AG09309 (cell line): ENCODE data around the gene RXRA.

Source experiments
- DNase-seq: peaks from one replicate; pipeline ENCODE4 v3.0.0-alpha.2; 2010; ENCODE audit warnings: low read depth
- H3K4me3 ChIP-seq: 2 replicates; pipeline ENCODE4 v1.5.1; 2011; ENCODE audit warnings: mild to moderate bottlenecking, low read depth, low read length, moderate library complexity; ENCODE audit not compliant: control insufficient read depth
- TF ChIP-seq, protein P1 (sequence below): IDR thresholded peaks from 2 replicates; pipeline ENCODE4 v1.5.1; 2011; ENCODE audit warnings: mild to moderate bottlenecking, low read depth, low read length, inconsistent platforms; ENCODE audit not compliant: insufficient read depth, control insufficient read depth; ENCODE audit errors: missing control alignments

The RXRA gene

GRCh38 chr9:134348404-134349155 is 22.3 kb downstream of the RXRA start:
- TF ChIP-seq, protein P1, sequence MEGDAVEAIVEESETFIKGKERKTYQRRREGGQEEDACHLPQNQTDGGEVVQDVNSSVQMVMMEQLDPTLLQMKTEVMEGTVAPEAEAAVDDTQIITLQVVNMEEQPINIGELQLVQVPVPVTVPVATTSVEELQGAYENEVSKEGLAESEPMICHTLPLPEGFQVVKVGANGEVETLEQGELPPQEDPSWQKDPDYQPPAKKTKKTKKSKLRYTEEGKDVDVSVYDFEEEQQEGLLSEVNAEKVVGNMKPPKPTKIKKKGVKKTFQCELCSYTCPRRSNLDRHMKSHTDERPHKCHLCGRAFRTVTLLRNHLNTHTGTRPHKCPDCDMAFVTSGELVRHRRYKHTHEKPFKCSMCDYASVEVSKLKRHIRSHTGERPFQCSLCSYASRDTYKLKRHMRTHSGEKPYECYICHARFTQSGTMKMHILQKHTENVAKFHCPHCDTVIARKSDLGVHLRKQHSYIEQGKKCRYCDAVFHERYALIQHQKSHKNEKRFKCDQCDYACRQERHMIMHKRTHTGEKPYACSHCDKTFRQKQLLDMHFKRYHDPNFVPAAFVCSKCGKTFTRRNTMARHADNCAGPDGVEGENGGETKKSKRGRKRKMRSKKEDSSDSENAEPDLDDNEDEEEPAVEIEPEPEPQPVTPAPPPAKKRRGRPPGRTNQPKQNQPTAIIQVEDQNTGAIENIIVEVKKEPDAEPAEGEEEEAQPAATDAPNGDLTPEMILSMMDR: no peak
- H3K4me3 ChIP-seq: no peak overlapping the region
- DNase-seq: no peak

DNA sequence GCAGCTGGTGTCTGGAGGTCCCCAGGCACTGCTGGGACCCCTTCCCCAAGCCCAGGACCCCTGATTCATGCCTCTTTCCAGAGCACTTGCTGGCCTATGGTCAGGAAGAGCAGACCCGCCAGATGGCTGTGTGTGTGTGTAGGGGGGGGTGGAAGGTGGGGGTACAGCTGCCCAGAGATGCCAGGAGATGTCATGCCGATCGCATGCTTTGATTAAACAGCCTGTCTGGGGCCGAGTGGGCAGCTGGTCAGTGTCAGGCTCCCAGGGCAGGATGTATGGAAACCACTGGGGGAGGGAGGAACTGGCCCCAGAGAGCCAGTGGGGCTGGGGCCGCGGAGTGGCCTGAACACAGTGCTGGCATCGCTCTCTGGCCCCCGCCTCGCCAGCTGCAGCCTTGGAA is 23.7 kb downstream of the RXRA start:
- no peak overlapping the region for H3K4me3 ChIP-seq
- DNase-seq: no peak
- TF ChIP-seq, protein P1: no peak

DNA sequence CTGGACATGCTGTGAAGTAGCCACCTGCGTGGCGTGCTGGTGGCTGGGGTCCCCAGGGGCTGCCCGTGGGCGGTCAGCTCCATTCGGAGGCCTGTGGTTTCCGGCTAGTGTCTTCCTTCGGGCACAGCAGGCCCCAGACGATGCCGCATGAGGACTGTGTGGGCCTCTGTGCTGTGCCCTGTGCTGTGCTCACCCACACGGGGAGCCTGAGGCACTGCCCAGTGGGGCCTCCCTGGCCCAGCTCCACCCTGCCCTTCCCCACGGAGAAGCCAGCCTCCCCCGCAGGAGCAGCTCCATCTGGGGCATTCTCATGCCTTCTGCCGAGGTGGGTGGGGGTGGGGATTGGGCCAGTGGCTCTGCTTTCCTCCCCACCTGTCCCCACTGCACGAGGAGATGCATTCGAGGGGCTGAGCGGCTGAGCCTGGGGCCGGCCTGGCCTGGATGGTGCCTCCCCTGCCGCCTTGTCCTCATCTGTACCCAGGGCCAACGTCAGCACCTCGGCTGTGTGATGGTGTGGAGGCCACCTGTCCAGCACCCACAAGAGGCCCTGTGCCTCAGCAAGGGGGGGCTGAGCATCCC is 24.2 kb downstream of the RXRA start:
- no peak overlapping the region for H3K4me3 ChIP-seq
- DNase-seq: no peak
- TF ChIP-seq, protein P1: no peak

GRCh38 chr9:134351606-134352176 is 25.4 kb downstream of the RXRA start:
- TF ChIP-seq, protein P1: no peak
- H3K4me3 ChIP-seq: no peak overlapping the region
- no peak for DNase-seq

DNA sequence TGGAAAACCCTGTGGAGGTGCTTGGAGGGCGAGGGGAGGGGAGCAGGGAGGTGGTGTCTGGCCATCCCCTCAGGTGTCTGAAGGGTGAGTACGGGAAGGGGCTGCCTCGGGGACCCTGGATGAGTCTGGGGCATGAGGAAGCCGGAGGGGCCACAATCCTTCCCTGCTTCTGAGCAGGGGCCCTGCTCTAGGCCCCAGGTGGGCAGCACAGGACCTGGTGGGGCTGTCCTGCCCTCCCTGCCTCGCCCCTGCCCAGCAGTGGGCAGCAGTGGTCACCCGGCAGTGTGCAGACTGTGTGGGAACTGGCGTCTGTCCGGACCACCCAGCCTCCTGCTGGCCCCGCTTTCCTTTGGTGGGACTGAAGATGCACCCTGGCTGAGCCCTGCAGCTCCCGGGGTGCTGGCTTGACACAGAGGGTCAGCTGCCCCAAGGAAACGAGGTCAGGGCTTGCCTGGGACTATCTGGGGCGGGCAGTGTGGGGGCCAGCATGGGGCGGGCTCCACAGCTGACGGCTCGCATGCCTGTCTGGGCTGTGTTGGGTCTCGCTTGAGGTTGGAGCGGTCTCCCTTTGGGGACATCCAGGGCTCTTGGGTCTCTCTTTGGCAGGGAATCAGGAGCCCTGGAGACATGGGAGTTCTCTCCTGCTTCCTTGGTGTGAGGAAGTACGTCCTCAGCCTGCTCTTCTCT is 26.1 kb downstream of the RXRA start:
- DNase-seq: no peak
- no peak overlapping the region for H3K4me3 ChIP-seq
- TF ChIP-seq, protein P1: no peak

- TF ChIP-seq, protein P1: no peak
- no peak for DNase-seq
- no peak overlapping the region for H3K4me3 ChIP-seq
These were observed 27.3 kb downstream of the RXRA start for GRCh38 chr9:134353539-134353938.
